HG02798 (cell line): ENCODE results near the gene NEGR1.
"Not testable (repeated sequence)": the region's sequence is repeated elsewhere in the genome, so short reads cannot be mapped to it uniquely, and the experiment has no call there.

Source experiments
- ATAC-seq: cut with Tn5 transposase; IDR thresholded peaks from one replicate; pipeline ENCODE4 v1.9.1; 2021; ENCODE audit warnings: mild to moderate bottlenecking; ENCODE audit not compliant: unreplicated experiment, poor library complexity

NEGR1 gene

GRCh38 chr1:72235931-72236330 lies 46.4 kb downstream of the NEGR1 start:
- ATAC-seq: not testable (repeated sequence)

GRCh38 chr1:72235062-72235461 lies 47.3 kb downstream of the NEGR1 start:
- no peak for ATAC-seq

GRCh38 chr1:72230746-72231145 lies 51.6 kb downstream of the NEGR1 start:
- ATAC-seq: no peak

- ATAC-seq: no peak
Observed at GRCh38 chr1:72229893-72230292, 52.4 kb downstream of the NEGR1 start.

GRCh38 chr1:72227667-72228066 lies 54.7 kb downstream of the NEGR1 start:
- no peak for ATAC-seq

- ATAC-seq: no peak
Observed at GRCh38 chr1:72224506-72224905, 57.8 kb downstream of the NEGR1 start.

- ATAC-seq: no peak
Observed at GRCh38 chr1:72221811-72222210, 60.5 kb downstream of the NEGR1 start.

GRCh38 chr1:72218141-72218739 lies 64.1 kb downstream of the NEGR1 start:
- no peak for ATAC-seq

- no peak for ATAC-seq
Observed at GRCh38 chr1:72207059-72207458, 75.3 kb downstream of the NEGR1 start.

- no peak for ATAC-seq
Observed at GRCh38 chr1:72202761-72203160, 79.6 kb downstream of the NEGR1 start.

- no peak for ATAC-seq
Observed at GRCh38 chr1:72197786-72198185, 84.6 kb downstream of the NEGR1 start.

GRCh38 chr1:72186733-72187307 lies 95.5 kb downstream of the NEGR1 start:
- ATAC-seq: no peak

- ATAC-seq: no peak
Observed at GRCh38 chr1:72184099-72184701, 98.1 kb downstream of the NEGR1 start.

GRCh38 chr1:72182859-72183258 lies 99.5 kb downstream of the NEGR1 start:
- no peak for ATAC-seq

- no peak for ATAC-seq
Observed at GRCh38 chr1:72178266-72178665, 104.1 kb downstream of the NEGR1 start.

- no peak for ATAC-seq
Observed at GRCh38 chr1:72177711-72178110, 104.6 kb downstream of the NEGR1 start.

- no peak for ATAC-seq
Observed at GRCh38 chr1:72170246-72170645, 112.1 kb downstream of the NEGR1 start.

GRCh38 chr1:72166426-72166825 lies 115.9 kb downstream of the NEGR1 start:
- ATAC-seq: no peak

- no peak for ATAC-seq
Observed at GRCh38 chr1:72150508-72150907, 131.8 kb downstream of the NEGR1 start.

- no peak for ATAC-seq
Observed at GRCh38 chr1:72141875-72142274, 140.5 kb downstream of the NEGR1 start.

GRCh38 chr1:72140222-72140621 lies 142.1 kb downstream of the NEGR1 start:
- ATAC-seq: no peak

- no peak for ATAC-seq
Observed at GRCh38 chr1:72137656-72138055, 144.7 kb downstream of the NEGR1 start.
